ENCODE data around the gene SOCS3. TPM values are rescaled to one million over a fixed set of nuclear protein-coding genes. Genes with fewer than 3 reads are reported as not detected.

The SOCS3 gene
- total and polyA plus RNA-seq, 2 experiments from 2014 or later = 13.2 to 32.9 TPM

GRCh38 chr17:78403822-78404221 lies 43.9 kb upstream of the SOCS3 start (continued):
- no peak for TF ChIP-seq STAT1 (IDR thresholded peaks at IDR 0.05; ENCODE audit: unreplicated experiment)
- no peak for TF ChIP-seq NANOG (IDR thresholded peaks at IDR 0.05; ENCODE audit: borderline replicate concordance)
- no peak for TF ChIP-seq POLR2AphosphoS5 (IDR thresholded peaks at IDR 0.05; ENCODE audit: low read depth)
- TF ChIP-seq ZNF114 (CRISPR knock-in tag; IDR thresholded peaks at IDR 0.05) = no peak
- no peak for TF ChIP-seq JUNB (IDR thresholded peaks at IDR 0.05; ENCODE audit: unreplicated experiment)
- TF ChIP-seq ETS1 (IDR thresholded peaks at IDR 0.05) = no peak
- no peak for TF ChIP-seq EZH2phosphoT487 (IDR thresholded peaks at IDR 0.05; ENCODE audit: unreplicated experiment)
- no peak for TF ChIP-seq CREB1 (CRISPR knock-in tag; IDR thresholded peaks at IDR 0.05; ENCODE audit: low read depth)
- TF ChIP-seq REST (IDR thresholded peaks at IDR 0.05; ENCODE audit: unreplicated experiment) = no peak

GRCh38 chr17:78401891-78402290 lies 42.0 kb upstream of the SOCS3 start:
- peaks cover 88% of the 10 kb centered on the region for H3K36me3 Mint-ChIP-seq (ENCODE audit: low read depth)
- H2AFZ ChIP-seq = no peak overlapping the region
- H3K9me2 ChIP-seq (ENCODE audit: insufficient read depth) = no peaks in the 10 kb centered on the region
- H3K4me3 ChIP-seq = no peak overlapping the region
- H3K79me2 ChIP-seq (replicated peaks; ENCODE audit: insufficient read depth) = peaks cover 40% of the 10 kb centered on the region
- H3K4me3 Mint-ChIP-seq = no peak overlapping the region; the same call in 2 of the 3 replicates
- H3F3A ChIP-seq (replicated peaks; ENCODE audit: low read depth) = 0 out of 2 replicates have a peak, but pooled peaks cover 2% of the 10 kb centered on the region
- H4K20me1 ChIP-seq (replicated peaks; ENCODE audit: insufficient read depth) = peaks cover 19% of the 10 kb centered on the region
- no peaks in the 10 kb centered on the region for H3K27me3 ChIP-seq (ENCODE audit: insufficient read depth)
- H3K27ac Mint-ChIP-seq = no peak overlapping the region
- H3K36me3 ChIP-seq (ENCODE audit: insufficient read depth) = peaks cover 26% of the 10 kb centered on the region
- H3K27ac ChIP-seq (ENCODE audit: low read depth) = no peak overlapping the region
- ATAC-seq (no peak), DNase-seq (ENCODE audit: low spot score) (no peak)
- peaks cover 13% of the 10 kb centered on the region for H3K27me3 Mint-ChIP-seq (ENCODE audit: insufficient read depth, low read depth, poor library complexity)
- peaks cover 1% of the 10 kb centered on the region; the same call in 2 of the 3 replicates for H3K4me1 Mint-ChIP-seq
- H3K9me3 Mint-ChIP-seq = no peaks in the 10 kb centered on the region
- no peaks in the 10 kb centered on the region for H3K4me1 ChIP-seq (ENCODE audit: insufficient read depth)
- no peak overlapping the region for H3K4me2 ChIP-seq
- TF ChIP-seq ZNF462 (CRISPR knock-in tag; IDR thresholded peaks at IDR 0.05) (no peak), ETS1 (IDR thresholded peaks at IDR 0.05) (no peak), POLR2AphosphoS5 (IDR thresholded peaks at IDR 0.05; ENCODE audit: low read depth) (no peak), STAT1 (IDR thresholded peaks at IDR 0.05; ENCODE audit: unreplicated experiment) (no peak), CTCF (conservative IDR thresholded peaks at IDR 0.05; ENCODE audit: low read depth in 2 of 2) (no peak), ZNF114 (CRISPR knock-in tag; IDR thresholded peaks at IDR 0.05) (no peak)
